Stimulated activated CD4-positive, alpha-beta T cell treated with anti-CD3 and anti-CD28 coated beads, Interleukin-2, amount 100 ng/mL, for 4 hours (primary cell): ENCODE measurements around the gene AIFM3.

ENCODE experiments used
- DNase-seq: peaks from one replicate; pipeline ENCODE4 v3.0.0-alpha.2; 2020; ENCODE audit warnings: low read depth

Gene AIFM3

DNA sequence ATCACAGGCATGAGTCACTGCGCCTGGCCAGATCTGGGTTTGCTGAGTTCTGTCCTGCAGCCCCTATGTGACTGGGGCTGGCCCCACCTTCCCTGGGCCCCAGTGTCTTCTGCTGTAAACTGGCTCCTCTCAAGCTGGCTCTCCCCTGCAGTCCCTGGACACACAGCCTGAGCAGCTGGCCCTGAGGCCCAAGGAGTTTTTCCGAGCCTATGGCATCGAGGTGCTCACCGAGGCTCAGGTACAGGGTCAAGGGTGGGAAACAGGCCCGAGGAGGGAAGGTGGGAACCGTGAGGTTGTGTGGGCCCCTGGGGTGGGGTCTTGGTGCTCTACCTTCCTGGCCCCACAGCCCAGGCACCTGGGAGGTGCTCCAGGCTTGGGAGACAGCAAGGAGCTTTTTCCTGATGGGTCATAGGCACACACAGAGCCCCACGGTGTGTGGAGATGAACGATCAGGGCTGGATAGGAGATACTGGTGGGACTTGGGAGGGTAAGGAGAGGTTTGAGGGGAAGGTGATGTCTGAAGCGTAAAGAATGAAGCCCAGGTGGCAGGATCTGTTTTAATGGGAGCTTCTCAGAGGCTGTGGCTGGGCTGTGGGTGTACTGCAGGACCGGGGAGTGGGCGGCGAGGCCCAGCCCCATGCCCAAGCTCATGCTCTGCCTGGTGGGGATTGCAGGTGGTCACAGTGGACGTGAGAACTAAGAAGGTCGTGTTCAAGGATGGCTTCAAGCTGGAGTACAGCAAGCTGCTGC lies 8.7 kb downstream of the AIFM3 start:
- no peak for DNase-seq

DNA sequence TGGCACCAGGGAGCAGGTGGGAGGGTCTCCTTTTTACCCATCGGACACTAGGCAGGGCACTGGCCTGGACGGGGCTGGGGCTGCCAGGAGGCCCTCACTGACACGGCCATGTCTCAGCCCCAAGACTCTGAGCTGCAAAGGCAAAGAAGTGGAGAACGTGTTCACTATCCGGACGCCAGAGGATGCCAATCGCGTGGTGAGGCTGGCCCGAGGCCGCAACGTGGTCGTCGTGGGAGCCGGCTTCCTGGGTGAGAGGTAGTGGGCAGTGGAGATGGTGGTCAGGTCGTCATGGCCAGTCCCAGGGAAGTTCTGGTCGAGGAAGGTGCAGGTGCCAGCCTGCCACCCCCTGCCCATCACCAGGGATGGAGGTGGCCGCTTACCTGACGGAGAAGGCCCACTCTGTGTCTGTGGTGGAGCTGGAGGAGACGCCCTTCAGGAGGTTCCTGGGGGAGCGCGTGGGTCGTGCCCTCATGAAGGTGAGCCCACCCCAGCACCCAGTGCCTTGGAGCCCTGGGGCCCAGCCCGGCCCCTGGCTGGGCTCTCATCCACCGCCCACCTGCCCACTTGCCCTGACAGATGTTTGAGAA lies 9.3 kb downstream of the AIFM3 start:
- no peak for DNase-seq

DNA sequence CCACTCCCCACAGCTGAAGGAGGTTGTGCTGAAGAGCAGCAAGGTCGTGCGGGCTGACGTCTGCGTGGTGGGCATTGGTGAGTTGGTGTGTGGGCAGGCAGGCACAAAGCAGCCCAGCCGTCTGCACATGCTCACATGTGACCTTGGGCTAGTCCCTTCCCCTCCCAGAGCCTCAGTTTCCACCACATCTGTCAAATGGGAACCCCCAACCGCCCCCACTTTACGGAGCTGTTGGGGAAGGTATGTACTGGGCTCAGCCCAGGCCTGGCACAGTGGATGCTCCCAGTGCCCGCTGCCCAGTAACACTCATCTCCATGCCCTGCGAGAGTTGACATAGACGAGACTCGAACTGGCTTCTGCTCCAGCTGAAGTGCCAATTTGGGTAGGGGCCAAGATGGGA lies 10.0 kb downstream of the AIFM3 start:
- DNase-seq, result no peak

DNA sequence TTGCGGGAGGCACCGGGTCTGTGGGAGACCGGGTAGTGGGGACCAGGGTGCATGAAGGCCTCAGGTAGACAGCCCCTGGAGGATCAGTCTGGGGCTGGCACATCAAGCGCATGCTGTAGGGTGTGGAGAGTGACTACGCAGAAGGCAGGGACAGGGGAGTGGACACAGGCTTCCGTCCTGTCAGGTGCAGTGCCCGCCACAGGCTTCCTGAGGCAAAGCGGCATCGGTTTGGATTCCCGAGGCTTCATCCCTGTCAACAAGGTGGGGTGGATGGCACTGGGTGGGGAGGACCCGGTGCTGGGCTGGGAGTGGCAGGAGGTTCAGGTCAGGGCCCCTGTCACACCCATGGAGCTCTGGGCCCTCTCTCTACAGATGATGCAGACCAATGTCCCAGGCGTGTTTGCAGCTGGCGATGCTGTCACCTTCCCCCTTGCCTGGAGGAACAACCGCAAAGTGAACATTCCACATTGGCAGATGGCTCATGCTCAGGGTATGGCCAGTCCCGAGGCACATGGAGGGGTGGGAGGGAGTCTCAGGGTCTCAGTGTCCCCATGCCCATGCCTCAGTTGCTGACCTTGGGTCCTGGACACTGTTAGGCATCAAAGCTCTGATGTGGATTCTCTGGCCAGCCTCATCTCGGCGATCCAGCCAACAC lies 10.6 kb downstream of the AIFM3 start:
- DNase-seq, result no peak

DNA sequence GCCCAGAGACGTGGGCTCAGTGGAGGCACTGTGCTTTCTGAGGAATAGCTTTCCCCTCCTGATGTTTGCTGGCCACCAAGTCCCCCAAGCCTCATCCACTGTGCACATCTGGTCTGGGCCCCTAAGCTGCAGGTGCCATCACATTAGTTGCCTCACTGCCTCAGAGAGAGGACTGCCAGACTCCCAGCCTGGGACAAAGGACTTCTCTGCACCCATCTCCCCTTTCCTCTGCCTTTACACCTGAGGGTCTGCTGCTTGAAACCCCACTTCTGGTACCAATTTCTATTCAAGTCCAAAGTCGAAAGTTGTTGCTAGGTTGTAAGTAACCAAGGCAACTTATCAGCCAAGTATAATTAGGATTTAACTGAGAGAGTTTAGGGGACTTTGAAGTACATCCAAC lies 11.4 kb downstream of the AIFM3 start:
- no peak for DNase-seq

DNA sequence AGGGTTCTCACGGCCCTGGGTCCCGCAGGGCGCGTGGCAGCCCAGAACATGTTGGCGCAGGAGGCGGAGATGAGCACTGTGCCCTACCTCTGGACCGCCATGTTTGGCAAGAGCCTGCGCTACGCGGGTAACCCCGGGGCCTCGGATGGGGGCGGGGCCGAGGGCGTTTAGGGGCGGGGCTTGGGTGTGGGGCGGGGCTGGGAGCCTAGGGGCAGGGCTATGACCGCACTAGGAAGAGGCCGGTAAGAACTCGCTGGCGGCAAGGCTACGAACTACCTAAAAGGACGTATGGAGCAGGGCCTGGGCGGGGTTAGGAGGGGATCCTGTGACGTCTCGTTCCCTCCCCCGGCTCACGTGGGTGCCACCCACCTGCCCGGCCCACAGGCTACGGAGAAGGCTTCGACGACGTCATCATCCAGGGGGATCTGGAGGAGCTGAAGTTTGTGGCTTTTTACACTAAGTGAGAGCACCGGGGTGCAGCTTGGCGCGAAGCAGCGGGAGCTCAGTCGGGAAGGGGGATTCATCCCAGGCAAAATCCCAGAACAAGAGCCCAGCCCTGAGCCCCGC lies 12.3 kb downstream of the AIFM3 start:
- DNase-seq, result peak; percentile 68

DNA sequence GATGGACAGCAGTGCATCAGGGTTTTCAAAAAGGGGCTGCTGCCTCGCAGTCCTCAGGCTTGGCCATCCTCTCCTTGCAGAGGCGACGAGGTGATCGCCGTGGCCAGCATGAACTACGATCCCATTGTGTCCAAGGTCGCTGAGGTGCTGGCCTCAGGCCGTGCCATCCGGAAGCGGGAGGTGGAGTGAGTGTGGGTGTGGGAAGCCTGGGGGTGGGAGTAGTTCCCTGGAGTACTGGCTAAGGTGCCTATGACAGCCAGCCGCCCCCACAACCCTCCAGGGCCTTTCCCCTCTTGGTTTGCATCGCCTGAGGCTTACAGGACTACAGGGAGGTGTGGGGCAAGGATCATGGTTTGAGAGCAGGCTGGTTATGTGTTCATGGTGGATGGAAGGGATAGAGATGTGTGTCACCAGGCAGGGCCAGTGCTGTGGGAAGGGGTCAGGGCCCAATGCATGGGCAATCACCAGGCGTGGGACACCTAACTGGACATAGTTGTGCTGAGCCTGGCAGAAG lies 12.9 kb downstream of the AIFM3 start:
- DNase-seq, result no peak

DNA sequence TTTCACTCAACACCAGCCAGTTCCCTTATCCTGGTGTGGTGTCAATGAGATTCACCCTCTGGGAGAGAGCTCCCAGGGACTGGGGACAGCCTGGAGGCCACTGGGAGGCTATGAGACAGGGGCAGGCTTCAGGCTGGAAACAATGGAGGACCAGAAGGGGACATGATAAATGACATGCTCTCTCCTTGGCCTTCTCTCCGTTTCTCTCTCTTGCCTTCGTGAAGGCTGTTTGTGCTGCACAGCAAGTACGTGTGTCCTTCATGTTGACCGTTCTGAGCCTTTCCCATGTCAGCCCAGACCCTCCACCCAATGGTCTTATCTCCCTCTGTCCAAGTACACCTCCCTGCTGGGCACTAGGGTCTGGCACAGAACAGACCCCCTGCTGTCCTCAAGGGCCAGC lies 13.5 kb downstream of the AIFM3 start:
- DNase-seq, result no peak

DNA sequence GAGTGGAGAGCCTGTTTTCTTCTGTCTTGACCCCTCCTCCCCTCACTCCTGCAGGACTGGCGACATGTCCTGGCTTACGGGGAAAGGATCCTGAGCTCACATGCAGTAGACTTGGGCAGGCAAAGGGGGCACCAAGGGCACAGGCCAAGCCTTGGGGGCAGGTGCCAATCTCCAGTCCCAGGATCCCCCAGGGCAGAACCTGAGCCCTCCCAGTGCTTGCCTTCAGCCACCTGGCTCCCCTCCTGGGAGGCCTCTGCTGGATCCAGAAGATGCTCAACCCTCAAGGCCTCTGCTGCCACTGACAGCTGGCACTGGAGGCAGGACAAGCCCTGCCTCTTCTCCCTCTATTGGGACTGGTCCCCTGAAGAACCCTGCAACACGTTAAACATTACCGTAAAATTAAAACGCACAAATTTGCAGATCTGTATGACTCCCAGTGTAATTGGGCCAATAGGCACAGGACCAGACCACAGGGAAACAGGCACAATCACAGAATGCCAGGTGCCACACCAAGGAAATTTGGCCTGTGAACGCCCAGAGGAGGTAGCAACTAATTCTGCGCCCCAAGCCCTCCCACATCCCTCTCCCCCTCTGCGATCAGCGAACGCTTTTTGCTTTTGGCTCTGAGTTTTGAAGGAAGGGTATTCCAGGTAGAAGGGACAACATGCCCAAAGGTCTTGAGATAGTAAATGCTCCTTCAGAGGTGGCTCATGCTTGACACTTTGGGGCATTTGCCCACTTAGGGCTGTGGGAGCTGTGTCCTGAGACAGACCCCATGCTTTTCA lies 14.1 kb downstream of the AIFM3 start:
- DNase-seq, result no peak

DNA sequence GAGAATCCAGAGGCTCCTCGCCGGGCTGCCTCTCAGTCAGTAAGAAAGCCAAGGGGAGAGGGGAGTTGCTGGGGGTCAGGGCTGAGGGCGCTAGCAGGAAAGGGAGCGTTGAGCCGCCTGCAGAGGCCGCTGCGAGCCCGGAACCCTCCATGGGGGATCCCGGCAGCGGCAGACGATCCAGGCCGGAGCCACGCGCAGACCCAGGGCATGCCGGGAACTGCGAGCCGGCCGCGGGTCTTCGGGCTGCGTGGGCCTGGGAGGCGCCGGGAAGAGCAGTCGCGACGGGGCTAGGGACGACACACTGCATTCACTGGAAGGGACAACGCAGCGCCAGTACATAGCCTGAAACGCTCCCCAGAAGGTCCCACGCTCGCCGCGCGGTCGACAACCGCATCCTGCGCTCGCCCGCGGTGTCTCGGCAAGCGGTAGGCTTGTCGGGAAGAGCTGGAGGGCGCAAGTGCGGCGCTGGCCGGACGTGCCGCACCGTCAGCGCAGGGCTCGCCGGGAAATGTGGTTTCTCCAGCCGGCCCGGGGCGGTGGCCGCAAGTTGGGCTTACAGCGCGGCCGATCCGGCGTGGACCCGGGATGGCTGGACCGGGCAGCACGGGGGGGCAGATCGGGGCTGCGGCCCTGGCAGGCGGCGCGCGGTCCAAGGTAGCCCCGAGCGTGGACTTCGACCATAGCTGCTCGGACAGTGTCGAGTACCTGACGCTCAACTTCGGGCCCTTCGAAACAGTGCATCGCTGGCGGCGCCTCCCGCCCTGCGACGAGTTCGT lies 14.9 kb downstream of the AIFM3 start, which contains the start of gene LZTR1:
LZTR1 (plus strand) TSS at position 511 of the 776 bp plus-strand sequence; CDS start at position 586, 75 bp downstream.
- peak; percentile 63 for DNase-seq

DNA sequence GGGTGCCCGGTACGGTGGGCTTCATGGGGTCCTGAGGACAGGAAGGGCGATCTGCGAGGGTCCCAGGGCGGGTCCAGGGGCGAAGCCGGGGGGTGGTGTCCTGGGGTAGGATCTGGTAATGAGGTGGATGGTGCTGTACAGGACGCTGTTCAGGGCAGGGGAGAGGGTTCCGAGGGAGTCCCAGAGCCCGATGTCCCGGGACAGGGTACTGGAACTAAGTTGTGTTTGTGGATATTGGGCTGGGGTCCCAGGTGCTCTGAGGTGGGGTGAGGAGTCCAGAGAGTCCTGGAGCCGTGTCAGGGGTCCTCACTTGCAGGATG lies 15.5 kb downstream of the AIFM3 start:
- DNase-seq, result no peak

DNA sequence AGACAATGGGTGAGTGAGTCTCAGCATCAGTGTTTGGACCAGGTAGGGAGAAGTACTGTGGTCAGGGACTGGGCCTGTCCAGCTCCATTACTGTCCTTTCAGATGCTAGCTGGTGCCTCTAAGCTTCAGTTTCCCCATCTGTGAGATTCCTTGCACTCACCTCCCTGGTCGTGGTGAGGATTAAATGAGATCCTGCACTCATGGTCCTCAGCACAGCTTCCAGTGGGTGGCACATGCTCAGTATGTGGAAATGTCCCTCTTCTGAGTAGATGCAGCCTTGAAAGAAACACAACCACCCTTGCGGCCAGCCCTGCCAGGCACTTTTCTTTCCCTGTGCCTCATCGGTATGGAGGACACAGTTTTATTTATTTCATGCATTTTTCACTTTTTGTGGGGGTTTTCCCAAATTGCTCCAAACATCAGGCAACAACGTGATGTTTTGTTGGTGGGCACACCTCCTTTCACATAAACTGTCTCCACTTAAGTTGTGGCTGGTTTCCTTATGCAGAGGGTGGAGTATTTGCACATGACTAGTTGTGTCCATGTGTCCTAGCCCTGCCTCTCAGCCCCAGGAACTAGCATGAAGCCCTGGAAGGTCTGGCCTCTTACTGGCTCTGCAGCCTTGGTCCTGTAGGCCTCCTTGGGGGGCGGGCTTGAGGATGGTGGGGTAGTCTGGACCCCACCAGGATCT lies 16.2 kb downstream of the AIFM3 start:
- DNase-seq, result no peak

DNA sequence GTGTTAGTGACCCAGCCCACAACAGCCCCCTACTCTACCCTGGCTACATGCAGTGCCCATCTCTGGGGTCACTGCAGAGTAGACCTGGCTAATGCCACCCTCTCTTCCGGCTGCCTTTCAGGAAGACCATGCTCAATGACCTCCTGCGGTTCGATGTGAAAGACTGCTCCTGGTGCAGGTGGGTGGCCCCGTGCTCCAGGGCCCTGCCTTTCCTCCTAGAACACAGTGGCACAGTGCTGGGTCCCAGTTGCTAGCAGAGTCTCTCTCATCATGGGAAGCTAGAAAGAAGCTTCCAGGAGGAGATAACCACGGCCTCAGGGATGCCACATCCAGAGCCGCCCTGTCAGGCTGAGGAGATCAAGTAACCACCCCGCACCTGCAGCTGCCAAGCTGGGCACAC lies 18.7 kb downstream of the AIFM3 start:
- DNase-seq, result no peak

DNA sequence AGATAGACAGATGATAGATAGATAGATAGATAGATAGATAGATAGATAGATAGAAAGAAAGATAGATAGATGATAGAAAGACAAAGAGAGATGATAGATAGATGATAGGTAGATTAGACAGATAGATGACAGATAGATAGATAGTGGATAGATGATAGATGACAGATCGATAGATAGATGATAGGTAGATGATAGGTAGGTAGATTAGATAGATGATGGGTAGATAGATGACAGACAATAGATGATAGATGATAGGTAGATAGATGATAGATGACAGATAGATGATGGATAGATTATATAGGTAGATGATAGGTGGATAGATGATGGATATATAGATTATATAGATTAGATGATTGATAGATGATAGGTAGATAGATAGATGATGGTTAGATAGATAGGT lies 19.3 kb downstream of the AIFM3 start:
- DNase-seq, result no peak

DNA sequence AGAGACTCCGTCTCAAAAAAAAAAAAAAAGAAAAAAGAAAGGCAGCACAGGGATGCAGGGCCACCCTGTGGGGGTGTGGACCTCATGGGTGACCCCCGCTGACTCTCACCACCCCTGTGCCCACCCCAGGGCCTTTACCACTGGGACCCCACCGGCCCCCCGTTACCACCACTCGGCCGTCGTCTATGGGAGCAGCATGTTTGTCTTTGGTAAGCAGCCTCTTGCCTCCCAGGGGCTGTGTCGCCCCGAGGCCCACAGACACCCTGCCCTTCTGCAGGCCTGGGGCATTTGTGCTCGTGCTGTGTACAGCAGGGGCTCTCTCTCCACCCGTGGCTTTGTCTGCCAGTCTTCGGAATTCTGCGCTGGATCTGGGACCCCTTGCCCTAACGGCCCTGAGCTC lies 20.3 kb downstream of the AIFM3 start:
- DNase-seq, result no peak

DNA sequence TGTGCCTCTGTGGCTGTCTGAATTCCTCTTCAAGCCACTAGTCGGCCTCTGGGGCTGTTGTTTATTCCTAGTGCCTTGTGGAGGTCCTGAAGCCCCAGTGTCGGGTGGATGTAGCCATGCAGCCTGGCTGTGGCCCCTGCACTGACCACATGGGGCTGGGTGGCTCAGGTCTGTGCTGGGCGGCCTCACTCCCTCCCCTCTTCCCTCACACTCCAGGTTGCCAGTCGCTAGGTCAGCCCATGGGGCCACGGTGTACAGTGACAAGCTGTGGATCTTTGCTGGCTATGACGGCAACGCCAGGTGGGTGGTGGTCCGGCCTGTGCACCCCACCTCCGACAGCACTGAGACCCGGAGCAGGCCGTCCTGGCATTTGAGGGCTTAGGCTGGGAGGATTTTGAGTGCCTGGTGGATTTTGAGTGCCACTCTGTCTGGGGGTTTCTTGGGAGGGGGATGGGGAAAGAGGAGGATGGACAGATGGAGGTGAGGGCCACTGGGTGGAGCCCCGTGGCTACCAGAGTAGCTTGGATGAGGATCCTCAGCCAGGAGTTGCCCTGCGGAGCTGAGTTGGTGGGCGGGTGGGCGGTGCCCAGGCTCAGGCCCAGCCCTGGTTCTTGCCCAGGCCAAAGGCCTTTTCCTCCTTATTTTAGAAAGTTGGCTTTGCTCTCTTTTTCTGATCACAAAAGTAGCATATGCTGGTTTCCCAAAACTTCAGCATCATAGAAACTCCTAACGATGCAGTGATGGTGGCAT lies 21.7 kb downstream of the AIFM3 start:
- DNase-seq, result no peak

DNA sequence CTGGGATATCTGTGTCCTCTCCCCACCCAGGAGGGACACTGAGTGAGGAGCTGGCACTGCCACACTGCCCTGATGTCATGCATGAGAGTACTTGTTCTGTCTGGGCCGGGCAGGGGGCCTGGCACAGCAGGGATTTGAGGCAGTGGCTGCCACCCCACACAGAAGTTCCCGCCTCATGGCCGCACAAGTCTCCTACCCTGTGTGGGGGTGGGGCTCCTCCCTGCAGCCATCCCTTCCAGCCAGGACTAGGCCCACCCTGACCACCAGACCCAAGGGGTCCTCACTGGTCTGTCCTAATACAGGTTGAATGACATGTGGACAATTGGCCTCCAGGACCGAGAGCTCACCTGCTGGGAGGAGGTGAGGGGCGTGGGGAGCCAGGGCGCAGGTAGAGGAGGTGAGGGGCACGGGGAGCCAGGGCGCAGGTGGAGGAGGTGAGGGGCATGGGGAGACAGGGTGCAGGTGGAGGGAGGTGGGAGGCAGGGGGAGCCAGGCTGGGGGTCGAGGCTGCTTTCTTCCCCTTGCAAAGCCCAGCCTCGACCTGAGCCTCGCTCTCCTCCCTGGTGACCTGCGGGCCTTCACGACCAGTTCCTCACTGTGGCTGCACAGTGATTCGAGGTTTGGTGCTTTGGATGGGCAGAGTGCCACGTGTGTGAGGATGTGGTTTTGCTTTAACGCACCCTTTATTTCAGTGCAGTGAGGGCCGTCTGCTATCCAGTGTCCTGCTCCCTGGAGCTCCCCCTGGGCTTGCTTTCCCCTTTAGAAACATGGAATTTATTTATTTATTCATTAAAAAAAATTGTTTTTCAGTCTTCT lies 22.5 kb downstream of the AIFM3 start:
- no peak for DNase-seq

DNA sequence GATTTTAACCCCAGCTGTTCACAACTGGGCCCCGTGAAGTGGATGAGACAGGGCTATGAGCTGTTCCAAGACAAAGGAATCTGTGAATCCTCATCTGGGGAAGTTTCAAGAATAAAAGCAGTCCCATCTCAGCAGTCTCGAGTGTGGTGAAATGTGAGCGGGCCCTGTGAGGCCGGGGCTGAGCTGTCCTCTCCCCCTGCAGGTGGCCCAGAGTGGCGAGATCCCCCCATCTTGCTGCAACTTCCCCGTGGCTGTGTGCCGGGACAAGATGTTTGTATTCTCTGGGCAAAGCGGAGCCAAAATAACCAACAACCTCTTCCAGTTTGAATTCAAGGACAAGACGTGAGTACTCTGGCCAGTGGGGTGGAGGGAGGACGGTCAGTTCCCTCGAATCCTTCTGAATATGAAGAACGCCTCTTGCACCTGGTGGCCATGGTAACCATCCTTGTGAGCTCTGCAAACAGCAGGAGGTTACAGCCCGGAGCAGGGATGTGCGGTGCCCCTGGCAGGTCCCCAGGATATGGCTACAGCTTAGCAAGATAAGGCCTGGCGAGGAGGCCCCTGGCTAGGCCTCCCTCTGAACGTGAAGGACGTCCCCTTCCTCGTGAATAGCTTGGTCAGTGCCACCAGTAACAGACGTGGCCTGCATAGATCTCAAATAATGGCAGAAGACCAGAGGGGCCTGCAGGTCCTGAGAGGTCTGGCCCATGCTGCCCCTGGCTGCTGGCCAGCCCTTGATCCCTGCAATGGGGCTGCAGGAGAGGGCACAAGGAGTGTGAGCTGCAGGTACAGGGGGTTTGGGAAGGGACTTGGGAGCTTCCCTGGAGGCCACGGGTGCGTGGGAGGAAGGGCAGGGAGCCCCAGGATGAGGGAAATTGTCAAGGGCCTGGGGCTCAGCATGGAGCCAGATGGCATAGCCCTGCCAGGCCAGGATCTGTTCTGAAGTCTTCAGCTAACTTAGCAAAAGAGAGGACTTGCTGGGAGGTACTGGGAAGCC lies 23.4 kb downstream of the AIFM3 start:
- no peak for DNase-seq
